Upper lobe of left lung (tissue), 6 donors: ENCODE measurements around the gene LARGE1. TPM values are rescaled to one million over a fixed set of nuclear protein-coding genes. Genes with fewer than 3 reads are reported as not detected.

Experiments
- ATAC-seq, 2 donors: fragments of 200-7000 bp; cut with Tn5 transposase; one replicate each; pipeline ENCODE4 v1.9.1; 2022; ENCODE audit warnings: mild to moderate bottlenecking in 2 of 2, moderate library complexity in 2 of 2; ENCODE audit not compliant: low FRiP score in 2 of 2
- DNase-seq, 2 donors: peaks; one replicate each; pipeline ENCODE4 v3.0.0-alpha.2; 2019 to 2020
- H3K27ac ChIP-seq, 4 donors: fragments of 200-600 bp; sonication (generic); one replicate each; pipeline ENCODE4 v1.5.1; 2016 to 2019
- H3K27me3 ChIP-seq, 4 donors: fragments of 200-600 bp; sonication (generic); one replicate each; pipeline ENCODE4 v1.5.1; 2017 to 2019
- H3K36me3 ChIP-seq, 4 donors: fragments of 200-600 bp; sonication (generic); one replicate each; pipeline ENCODE4 v1.5.1; 2016 to 2019
- H3K4me1 ChIP-seq, 4 donors: fragments of 200-600 bp; sonication (generic); one replicate each; pipeline ENCODE4 v1.5.1; 2018 to 2019
- H3K4me3 ChIP-seq, 4 donors: fragments of 200-600 bp; sonication (generic); one replicate each; pipeline ENCODE4 v1.5.1; 2017 to 2019; ENCODE audit warnings: mild to moderate bottlenecking in 2 of 4, moderate library complexity in 1 of 4
- H3K9me3 ChIP-seq, 4 donors: fragments of 200-600 bp; sonication (generic); one replicate each; pipeline ENCODE4 v1.5.1; 2018 to 2019
- EP300 ChIP-seq, 4 donors: sonication (generic); formaldehyde crosslinking; IDR thresholded peaks; one replicate each; pipeline ENCODE4 v1.5.1; 2017; ENCODE audit warnings: antibody characterized with exemption in 4 of 4, control low read depth in 2 of 4
- POLR2A ChIP-seq, 4 donors: fragments of 450-650 bp; IDR thresholded peaks; one replicate each; pipeline ENCODE4 v1.5.1; 2016 to 2017; ENCODE audit warnings: antibody characterized with exemption in 4 of 4, mild to moderate bottlenecking in 2 of 4
- POLR2AphosphoS5 ChIP-seq, 2 donors: sonication (generic); formaldehyde crosslinking; IDR thresholded peaks; one replicate each; pipeline ENCODE4 v1.5.1; 2017; ENCODE audit warnings: antibody characterized with exemption in 2 of 2
- WGBS, 2 donors: methylation state at CpG; one replicate each; pipeline ENCODE4 v1.1.5; 2017 to 2018; 5-methylcytosine and 5-hydroxymethylcytosine counted together
- total RNA-seq, 6 donors: library from RNA; depleted of rRNA in 4 of 6; stranded (reverse); fragments of >200 nt in 4 of 6; gene quantifications; one replicate each; pipeline versions ENCODE4 v1.1.0 to v1.2.1, GENCODE V29; 2016 to 2021
- TF ChIP-seq, protein P1 (sequence below), 6 experiments: fragments of 450-650 bp in 4 of 6; fragments of 200-600 bp in 2 of 6; sonication (generic) in 2 of 6; IDR thresholded peaks; one replicate each; pipeline ENCODE4 v1.5.1; 2016 to 2019; ENCODE audit warnings: antibody characterized with exemption in 6 of 6
- donor health status: DM: no; HTN: no; CAD: no; lungs with moderate emphysema.
- donor health status: DM: no; HTN: yes; CAD: no; lungs with severe emphysema.

The LARGE1 gene
- total RNA-seq, 6 donors from 2014 or later = 14.0 to 56.6 (median 25.3) TPM

DNA sequence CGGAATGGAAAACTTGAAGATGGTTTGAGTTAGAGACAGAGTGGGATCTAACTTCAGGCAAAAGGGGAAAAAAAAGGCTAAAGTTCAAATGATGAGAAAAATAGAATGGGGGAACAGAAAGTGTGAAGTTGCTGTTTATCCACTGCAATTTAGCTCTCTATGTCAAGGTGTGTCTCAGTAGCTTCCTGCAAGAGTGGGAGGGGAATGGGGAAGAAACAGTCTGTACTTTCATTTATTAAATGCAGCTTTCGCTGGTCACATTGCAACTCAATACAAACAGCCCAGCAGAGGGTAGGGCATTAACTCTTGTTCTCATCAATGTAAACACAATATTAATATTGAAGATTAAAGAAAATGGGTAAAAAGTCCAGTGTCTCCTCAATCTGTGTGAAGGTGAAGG lies 647.4 kb downstream of the LARGE1 start:
- no peak for TF ChIP-seq POLR2AphosphoS5 (IDR thresholded peaks at IDR 0.05)
- 96 to 97% methylated on average over 2 of the region's 2 CpGs for WGBS, 2 donors
- no peak for ATAC-seq
- Histone ChIP-seq H3K9me3 (no peaks in the 10 kb centered on the region), H3K27me3 (no peaks in the 10 kb centered on the region), H3K4me1 (no peaks in the 10 kb centered on the region), H3K36me3 (peaks cover 0 to 6% (median 2%) of the 10 kb centered on the region in 4 donors), H3K4me3 (no peak overlapping the region), H3K27ac (no peak overlapping the region)
- no peak for DNase-seq

DNA sequence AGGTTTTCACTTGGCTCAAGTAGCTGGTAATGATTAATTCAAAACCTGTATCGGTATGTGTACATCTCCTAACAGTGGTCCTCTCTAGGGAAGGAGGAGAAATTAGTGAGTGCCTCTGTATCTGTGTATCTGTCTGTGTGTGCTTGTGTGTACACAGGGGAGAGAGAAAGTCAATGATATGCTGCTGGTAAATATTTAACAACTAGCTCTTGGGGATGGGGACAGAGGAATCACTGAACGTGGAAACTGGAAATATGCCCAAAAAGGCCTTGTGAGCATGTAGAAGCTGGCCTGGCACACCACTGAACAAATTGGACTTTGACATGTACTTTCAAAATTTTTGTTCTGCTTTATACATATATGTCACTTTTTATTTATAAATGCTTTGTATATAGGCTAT lies 648.1 kb downstream of the LARGE1 start:
- DNase-seq = no peak
- Histone ChIP-seq H3K9me3 (no peaks in the 10 kb centered on the region), H3K4me1 (no peaks in the 10 kb centered on the region), H3K4me3 (no peak overlapping the region), H3K27ac (no peak overlapping the region), H3K27me3 (no peaks in the 10 kb centered on the region), H3K36me3 (peaks cover 0 to 5% (median 2%) of the 10 kb centered on the region in 4 donors)
- 73 to 78% methylated on average over 2 of the region's 2 CpGs for WGBS, 2 donors
- TF ChIP-seq POLR2A (IDR thresholded peaks at IDR 0.05) (no peak), EP300 (IDR thresholded peaks at IDR 0.05) (no peak), POLR2AphosphoS5 (IDR thresholded peaks at IDR 0.05) (no peak)
- TF ChIP-seq, protein P1, sequence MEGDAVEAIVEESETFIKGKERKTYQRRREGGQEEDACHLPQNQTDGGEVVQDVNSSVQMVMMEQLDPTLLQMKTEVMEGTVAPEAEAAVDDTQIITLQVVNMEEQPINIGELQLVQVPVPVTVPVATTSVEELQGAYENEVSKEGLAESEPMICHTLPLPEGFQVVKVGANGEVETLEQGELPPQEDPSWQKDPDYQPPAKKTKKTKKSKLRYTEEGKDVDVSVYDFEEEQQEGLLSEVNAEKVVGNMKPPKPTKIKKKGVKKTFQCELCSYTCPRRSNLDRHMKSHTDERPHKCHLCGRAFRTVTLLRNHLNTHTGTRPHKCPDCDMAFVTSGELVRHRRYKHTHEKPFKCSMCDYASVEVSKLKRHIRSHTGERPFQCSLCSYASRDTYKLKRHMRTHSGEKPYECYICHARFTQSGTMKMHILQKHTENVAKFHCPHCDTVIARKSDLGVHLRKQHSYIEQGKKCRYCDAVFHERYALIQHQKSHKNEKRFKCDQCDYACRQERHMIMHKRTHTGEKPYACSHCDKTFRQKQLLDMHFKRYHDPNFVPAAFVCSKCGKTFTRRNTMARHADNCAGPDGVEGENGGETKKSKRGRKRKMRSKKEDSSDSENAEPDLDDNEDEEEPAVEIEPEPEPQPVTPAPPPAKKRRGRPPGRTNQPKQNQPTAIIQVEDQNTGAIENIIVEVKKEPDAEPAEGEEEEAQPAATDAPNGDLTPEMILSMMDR (IDR thresholded peaks at IDR 0.05) = no peak
- no peak for ATAC-seq

DNA sequence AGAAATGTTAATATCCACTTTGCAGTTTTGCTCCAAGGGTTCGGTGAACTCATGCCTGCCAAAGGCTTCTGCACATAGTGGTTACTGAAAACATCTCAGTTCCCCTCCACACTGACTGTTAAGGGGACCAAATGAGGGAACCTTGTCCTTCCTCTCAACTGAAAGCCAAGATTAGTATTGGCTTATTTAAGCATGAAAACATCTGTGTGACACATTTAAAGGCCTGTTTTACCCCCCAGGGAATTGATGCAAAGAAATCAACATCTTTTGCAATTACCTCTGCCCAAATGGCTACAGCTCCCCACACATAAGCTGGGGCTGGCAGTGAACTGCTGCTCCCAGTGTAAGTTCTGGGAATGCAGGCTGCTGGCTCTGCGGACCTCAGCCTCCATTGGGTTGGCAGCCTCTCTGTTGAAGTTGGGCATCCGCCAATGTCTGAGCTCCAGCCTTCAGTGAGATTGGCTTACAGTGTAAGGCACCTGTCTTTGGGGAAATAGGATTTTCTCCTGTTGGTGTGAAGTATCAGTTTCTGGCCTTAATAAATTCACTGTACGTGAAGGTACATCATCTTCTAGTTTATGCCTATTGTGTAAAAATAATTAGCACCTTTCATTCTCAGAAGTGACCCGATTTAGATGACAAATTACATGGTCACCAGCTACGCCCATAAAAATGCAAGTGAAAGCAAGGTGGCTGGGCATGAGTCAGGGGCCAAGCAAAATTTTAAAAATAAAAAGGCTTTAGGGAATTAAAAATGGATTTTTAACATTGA lies 648.7 kb downstream of the LARGE1 start:
- Histone ChIP-seq H3K4me3 (no peak overlapping the region), H3K27ac (no peak overlapping the region), H3K36me3 (peaks cover 0 to 4% (median 0%) of the 10 kb centered on the region in 4 donors), H3K27me3 (no peaks in the 10 kb centered on the region), H3K9me3 (no peaks in the 10 kb centered on the region), H3K4me1 (no peaks in the 10 kb centered on the region)
- WGBS, 2 donors = 61 to 85% methylated on average over 6 of the region's 6 CpGs
- no peak for TF ChIP-seq POLR2A (IDR thresholded peaks at IDR 0.05)
- ATAC-seq (no peak), DNase-seq (no peak)

DNA sequence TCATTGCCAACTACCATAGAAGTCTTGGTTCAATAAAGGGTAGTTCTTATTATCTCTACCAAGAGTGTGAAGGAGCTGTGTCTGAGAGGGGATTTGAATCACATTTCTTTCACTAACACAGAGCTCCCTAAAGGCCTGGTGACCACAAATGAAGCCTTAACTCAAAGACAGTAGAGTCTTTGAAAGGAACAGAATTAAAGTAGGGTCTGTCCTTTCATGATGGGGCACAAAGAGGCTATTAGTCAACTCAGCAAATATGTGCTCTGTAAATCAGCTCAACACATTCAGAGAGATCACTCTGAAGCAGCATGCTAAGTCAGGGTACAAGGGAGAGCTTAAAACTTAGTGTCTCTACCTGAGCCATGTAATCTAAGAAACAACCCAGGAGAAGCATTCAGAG lies 649.7 kb downstream of the LARGE1 start:
- ATAC-seq (no peak), DNase-seq (no peak)
- peaks cover 0 to 4% (median 0%) of the 10 kb centered on the region in 4 donors for H3K36me3 ChIP-seq
- no peak overlapping the region for H3K27ac ChIP-seq
- H3K27me3 ChIP-seq = no peaks in the 10 kb centered on the region
- TF ChIP-seq POLR2AphosphoS5 (IDR thresholded peaks at IDR 0.05) (no peak), POLR2A (IDR thresholded peaks at IDR 0.05) (no peak), EP300 (IDR thresholded peaks at IDR 0.05) (no peak)
- TF ChIP-seq, protein P1 (IDR thresholded peaks at IDR 0.05) = no peak
- no peak overlapping the region for H3K4me3 ChIP-seq
- no peaks in the 10 kb centered on the region for H3K9me3 ChIP-seq
- no peaks in the 10 kb centered on the region for H3K4me1 ChIP-seq

DNA sequence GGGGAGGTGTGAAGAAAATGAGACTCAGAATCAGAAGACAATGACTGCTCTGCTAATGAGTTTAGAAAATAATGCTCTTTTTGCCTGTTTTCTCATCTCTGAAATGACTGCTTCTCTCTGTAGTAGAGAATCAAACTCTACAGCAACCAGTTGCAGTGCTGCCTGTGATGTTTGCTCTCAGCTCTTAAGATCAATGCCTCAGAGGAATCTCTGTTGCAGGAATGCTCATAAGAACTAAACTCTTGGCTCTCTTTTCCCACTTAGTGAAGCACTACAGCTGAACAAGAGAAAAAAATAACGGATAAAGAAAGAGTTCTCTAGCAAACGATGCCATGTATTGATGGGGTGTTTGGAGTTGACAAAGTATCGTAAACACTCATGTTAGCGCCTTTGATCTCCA lies 658.6 kb downstream of the LARGE1 start:
- Histone ChIP-seq H3K27ac (no peak overlapping the region), H3K9me3 (no peaks in the 10 kb centered on the region), H3K4me3 (no peak overlapping the region), H3K27me3 (no peaks in the 10 kb centered on the region), H3K36me3 (no peaks in the 10 kb centered on the region), H3K4me1 (no peaks in the 10 kb centered on the region)
- DNase-seq (no peak), ATAC-seq (no peak)
- WGBS, 2 donors = 39 to 43% methylated on average over 4 of the region's 4 CpGs
- TF ChIP-seq EP300 (IDR thresholded peaks at IDR 0.05) = no peak
- TF ChIP-seq, protein P1 (IDR thresholded peaks at IDR 0.05) = no peak
- TF ChIP-seq POLR2AphosphoS5 (IDR thresholded peaks at IDR 0.05) = no peak
- TF ChIP-seq POLR2A (IDR thresholded peaks at IDR 0.05) = no peak

DNA sequence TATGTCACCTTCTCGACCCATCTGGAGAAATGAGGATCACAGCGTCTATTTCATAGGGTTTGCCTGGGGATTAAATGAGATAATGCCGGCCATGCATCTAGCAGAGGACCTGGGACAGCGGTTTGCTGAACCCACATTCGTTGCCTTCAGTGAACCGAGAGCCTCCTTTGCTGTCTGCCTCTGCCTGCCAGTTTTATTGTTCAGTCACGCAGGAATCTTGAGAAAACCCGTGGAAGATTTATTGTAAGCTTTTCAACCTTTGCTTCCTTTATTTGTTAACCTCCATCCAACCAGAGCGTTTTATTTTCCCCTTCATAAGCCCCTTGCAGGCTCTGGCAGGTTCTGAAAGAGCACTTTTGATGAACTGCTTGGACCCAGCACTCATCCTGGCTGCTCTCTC lies 659.8 kb downstream of the LARGE1 start:
- ATAC-seq (no peak), DNase-seq (no peak)
- Histone ChIP-seq H3K4me1 (no peaks in the 10 kb centered on the region), H3K9me3 (no peaks in the 10 kb centered on the region), H3K27ac (no peak overlapping the region), H3K27me3 (no peaks in the 10 kb centered on the region), H3K4me3 (no peak overlapping the region), H3K36me3 (no peaks in the 10 kb centered on the region)
- TF ChIP-seq EP300 (IDR thresholded peaks at IDR 0.05) = no peak
- TF ChIP-seq, protein P1 (IDR thresholded peaks at IDR 0.05) = no peak
- no peak for TF ChIP-seq POLR2AphosphoS5 (IDR thresholded peaks at IDR 0.05)
- TF ChIP-seq POLR2A (IDR thresholded peaks at IDR 0.05) = no peak
- 60 to 71% methylated on average over 9 of the region's 9 CpGs for WGBS, 2 donors
